HepG2 (cell line): ENCODE results near the gene MEI1. TPM values are rescaled to one million over a fixed set of nuclear protein-coding genes. Genes with fewer than 3 reads are reported as not detected.

ENCODE experiments used
- ARNT ChIP-seq: fragments of 450-650 bp; IDR thresholded peaks from 2 replicates; pipeline ENCODE4 v1.6.1; 2017
- ATRX ChIP-seq: sonication (generic); formaldehyde crosslinking; IDR thresholded peaks from 2 replicates; pipeline ENCODE4 v1.4.0; 2020; ENCODE audit warnings: missing genetic modification reagents, borderline replicate concordance
- FOSL2 ChIP-seq: sonication (generic); formaldehyde crosslinking; IDR thresholded peaks from 2 replicates; pipeline ENCODE4 v1.4.0; 2020; ENCODE audit warnings: missing genetic modification reagents
- NCOA5 ChIP-seq: sonication (generic); formaldehyde crosslinking; IDR thresholded peaks from 2 replicates; pipeline ENCODE4 v1.4.0; 2020; ENCODE audit warnings: missing genetic modification reagents
- RAD21 ChIP-seq: fragments of 450-650 bp; formaldehyde crosslinking; IDR thresholded peaks from 2 replicates; pipeline ENCODE4 v1.5.0; 2020; ENCODE audit warnings: mild to moderate bottlenecking
- SP140L ChIP-seq: sonication (generic); formaldehyde crosslinking; IDR thresholded peaks from 2 replicates; pipeline ENCODE4 v1.4.0; 2020; ENCODE audit warnings: missing genetic modification reagents, borderline replicate concordance
- SP5 ChIP-seq: IDR thresholded peaks from 2 replicates; pipeline ENCODE4 v1.6.1; 2016; ENCODE audit warnings: low read depth, borderline replicate concordance
- TARDBP ChIP-seq: sonication (generic); formaldehyde crosslinking; IDR thresholded peaks from 2 replicates; pipeline ENCODE4 v1.8.0; 2022; ENCODE audit warnings: mild to moderate bottlenecking, missing genetic modification reagents
- ZNF615 ChIP-seq: sonication (generic); formaldehyde crosslinking; IDR thresholded peaks from 2 replicates; pipeline ENCODE4 v1.5.0; 2020; ENCODE audit warnings: mild to moderate bottlenecking, missing genetic modification reagents, borderline replicate concordance
- ZNF850 ChIP-seq: sonication (generic); formaldehyde crosslinking; conservative IDR thresholded peaks from 2 replicates; pipeline ENCODE4 v1.9.0; 2021; ENCODE audit warnings: mild to moderate bottlenecking, missing genetic modification reagents
- polyA plus RNA-seq, 8 experiments: library from polyadenylated mRNA; depleted of rRNA in 3 of 8; stranded (reverse) in 7 of 8; unstranded in 1 of 8; fragments of >200 nt; fragmentation: Illumina TruSeq in 4 of 8; extraction: Trizol in 4 of 8; gene quantifications; 2 replicates each; pipeline versions ENCODE4 v1.2.1 to v1.2.3, GENCODE V29; 2011 to 2016; ENCODE audit warnings: low read depth in 4 of 8, missing spikeins in 1 of 8, mixed read lengths in 1 of 8; ENCODE audit not compliant: insufficient read depth in 1 of 8
- total RNA-seq, 5 experiments: library from RNA; depleted of rRNA; stranded (reverse); fragments of >200 nt; fragmentation: Illumina TruSeq; extraction: Trizol; gene quantifications; 2 replicates each; pipeline ENCODE4 v1.2.3, GENCODE V29; 2016; ENCODE audit warnings: low read depth in 1 of 5
- TF ChIP-seq, protein P1 (sequence below): sonication (generic); formaldehyde crosslinking; IDR thresholded peaks from 2 replicates; pipeline ENCODE4 v1.4.0; 2020; ENCODE audit warnings: missing genetic modification reagents, mild to moderate bottlenecking, borderline replicate concordance
- TF ChIP-seq, protein P2 (sequence below): sonication (generic); formaldehyde crosslinking; IDR thresholded peaks from 2 replicates; pipeline ENCODE4 v1.9.0; 2021; ENCODE audit warnings: missing genetic modification reagents, borderline replicate concordance
- TF ChIP-seq, protein P3 (sequence below): sonication (generic); formaldehyde crosslinking; IDR thresholded peaks from 2 replicates; pipeline ENCODE4 v1.4.0; 2020; ENCODE audit warnings: missing genetic modification reagents
- TF ChIP-seq, protein P4 (sequence below): sonication (generic); formaldehyde crosslinking; conservative IDR thresholded peaks from 2 replicates; pipeline ENCODE4 v1.4.0; 2020; ENCODE audit warnings: missing genetic modification reagents
- TF ChIP-seq, protein P5 (sequence below): sonication (generic); formaldehyde crosslinking; conservative IDR thresholded peaks from 2 replicates; pipeline ENCODE4 v1.8.0; 2022; ENCODE audit warnings: low read depth, missing genetic modification reagents

MEI1 gene
- total and polyA plus RNA-seq, 2 of the 13 experiments (the other 11 are each of a cell fraction or from before 2014, with no cell fraction given), result 0.75 to 1.9 TPM

DNA sequence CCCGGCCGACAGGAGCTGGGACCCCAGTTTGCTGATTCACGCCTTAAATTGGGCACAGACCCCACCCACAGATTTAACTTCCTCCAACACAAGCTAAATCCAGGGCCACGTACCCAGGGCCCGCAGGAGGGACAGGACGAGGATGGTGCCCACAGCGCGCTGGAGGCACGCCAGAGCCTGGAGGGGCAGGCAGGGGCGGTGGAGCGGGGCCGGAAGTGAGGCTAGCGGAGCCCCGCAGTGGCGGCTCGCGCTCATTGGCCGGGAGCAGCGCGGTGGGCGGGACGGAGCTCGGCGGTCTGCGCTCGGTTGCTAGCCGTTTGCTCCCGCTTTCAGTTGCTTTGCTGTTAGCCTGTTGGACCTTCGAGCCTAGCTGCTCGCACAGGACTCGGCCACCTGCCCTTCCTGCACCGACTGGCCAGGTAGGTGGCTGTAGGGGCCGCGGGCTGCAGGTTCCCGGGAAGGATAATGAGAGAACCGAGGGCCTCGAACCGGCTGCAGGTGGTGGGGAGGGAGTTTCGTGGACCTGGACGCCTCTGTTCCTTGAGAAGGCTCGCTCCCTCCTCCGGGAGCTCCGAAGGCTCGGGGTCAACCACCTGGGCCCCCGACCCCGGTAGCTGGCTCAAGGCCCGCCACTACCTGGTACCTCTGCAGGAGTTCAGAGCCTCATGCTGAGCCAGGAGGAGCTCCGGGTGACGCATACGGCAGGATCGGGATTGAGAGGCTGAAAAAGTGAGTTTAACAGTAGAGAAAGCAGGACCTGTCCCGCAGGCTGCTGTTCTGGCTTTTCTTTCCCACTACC lies 101.2 kb downstream of the MEI1 start, which contains the start of gene CCDC134 (continued):
- TF ChIP-seq, protein P1, sequence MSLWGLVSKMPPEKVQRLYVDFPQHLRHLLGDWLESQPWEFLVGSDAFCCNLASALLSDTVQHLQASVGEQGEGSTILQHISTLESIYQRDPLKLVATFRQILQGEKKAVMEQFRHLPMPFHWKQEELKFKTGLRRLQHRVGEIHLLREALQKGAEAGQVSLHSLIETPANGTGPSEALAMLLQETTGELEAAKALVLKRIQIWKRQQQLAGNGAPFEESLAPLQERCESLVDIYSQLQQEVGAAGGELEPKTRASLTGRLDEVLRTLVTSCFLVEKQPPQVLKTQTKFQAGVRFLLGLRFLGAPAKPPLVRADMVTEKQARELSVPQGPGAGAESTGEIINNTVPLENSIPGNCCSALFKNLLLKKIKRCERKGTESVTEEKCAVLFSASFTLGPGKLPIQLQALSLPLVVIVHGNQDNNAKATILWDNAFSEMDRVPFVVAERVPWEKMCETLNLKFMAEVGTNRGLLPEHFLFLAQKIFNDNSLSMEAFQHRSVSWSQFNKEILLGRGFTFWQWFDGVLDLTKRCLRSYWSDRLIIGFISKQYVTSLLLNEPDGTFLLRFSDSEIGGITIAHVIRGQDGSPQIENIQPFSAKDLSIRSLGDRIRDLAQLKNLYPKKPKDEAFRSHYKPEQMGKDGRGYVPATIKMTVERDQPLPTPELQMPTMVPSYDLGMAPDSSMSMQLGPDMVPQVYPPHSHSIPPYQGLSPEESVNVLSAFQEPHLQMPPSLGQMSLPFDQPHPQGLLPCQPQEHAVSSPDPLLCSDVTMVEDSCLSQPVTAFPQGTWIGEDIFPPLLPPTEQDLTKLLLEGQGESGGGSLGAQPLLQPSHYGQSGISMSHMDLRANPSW, result 0 out of 2 replicates have a peak, but pooled peaks have one; percentile 92
- TF ChIP-seq ZNF850 (CRISPR knock-in tag), result 0 out of 2 replicates have a peak, but pooled peaks have one; percentile 46
- TF ChIP-seq, protein P2, sequence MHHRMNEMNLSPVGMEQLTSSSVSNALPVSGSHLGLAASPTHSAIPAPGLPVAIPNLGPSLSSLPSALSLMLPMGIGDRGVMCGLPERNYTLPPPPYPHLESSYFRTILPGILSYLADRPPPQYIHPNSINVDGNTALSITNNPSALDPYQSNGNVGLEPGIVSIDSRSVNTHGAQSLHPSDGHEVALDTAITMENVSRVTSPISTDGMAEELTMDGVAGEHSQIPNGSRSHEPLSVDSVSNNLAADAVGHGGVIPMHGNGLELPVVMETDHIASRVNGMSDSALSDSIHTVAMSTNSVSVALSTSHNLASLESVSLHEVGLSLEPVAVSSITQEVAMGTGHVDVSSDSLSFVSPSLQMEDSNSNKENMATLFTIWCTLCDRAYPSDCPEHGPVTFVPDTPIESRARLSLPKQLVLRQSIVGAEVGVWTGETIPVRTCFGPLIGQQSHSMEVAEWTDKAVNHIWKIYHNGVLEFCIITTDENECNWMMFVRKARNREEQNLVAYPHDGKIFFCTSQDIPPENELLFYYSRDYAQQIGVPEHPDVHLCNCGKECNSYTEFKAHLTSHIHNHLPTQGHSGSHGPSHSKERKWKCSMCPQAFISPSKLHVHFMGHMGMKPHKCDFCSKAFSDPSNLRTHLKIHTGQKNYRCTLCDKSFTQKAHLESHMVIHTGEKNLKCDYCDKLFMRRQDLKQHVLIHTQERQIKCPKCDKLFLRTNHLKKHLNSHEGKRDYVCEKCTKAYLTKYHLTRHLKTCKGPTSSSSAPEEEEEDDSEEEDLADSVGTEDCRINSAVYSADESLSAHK (CRISPR knock-in tag), result no peak
- TF ChIP-seq, protein P3, sequence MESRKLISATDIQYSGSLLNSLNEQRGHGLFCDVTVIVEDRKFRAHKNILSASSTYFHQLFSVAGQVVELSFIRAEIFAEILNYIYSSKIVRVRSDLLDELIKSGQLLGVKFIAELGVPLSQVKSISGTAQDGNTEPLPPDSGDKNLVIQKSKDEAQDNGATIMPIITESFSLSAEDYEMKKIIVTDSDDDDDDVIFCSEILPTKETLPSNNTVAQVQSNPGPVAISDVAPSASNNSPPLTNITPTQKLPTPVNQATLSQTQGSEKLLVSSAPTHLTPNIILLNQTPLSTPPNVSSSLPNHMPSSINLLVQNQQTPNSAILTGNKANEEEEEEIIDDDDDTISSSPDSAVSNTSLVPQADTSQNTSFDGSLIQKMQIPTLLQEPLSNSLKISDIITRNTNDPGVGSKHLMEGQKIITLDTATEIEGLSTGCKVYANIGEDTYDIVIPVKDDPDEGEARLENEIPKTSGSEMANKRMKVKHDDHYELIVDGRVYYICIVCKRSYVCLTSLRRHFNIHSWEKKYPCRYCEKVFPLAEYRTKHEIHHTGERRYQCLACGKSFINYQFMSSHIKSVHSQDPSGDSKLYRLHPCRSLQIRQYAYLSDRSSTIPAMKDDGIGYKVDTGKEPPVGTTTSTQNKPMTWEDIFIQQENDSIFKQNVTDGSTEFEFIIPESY, result no peak
- TF ChIP-seq RAD21 (CRISPR knock-in tag), result no peak; the same call in 1 of the 2 replicates
- peak; percentile 80 for TF ChIP-seq TARDBP (CRISPR knock-in tag)
- TF ChIP-seq, protein P4, sequence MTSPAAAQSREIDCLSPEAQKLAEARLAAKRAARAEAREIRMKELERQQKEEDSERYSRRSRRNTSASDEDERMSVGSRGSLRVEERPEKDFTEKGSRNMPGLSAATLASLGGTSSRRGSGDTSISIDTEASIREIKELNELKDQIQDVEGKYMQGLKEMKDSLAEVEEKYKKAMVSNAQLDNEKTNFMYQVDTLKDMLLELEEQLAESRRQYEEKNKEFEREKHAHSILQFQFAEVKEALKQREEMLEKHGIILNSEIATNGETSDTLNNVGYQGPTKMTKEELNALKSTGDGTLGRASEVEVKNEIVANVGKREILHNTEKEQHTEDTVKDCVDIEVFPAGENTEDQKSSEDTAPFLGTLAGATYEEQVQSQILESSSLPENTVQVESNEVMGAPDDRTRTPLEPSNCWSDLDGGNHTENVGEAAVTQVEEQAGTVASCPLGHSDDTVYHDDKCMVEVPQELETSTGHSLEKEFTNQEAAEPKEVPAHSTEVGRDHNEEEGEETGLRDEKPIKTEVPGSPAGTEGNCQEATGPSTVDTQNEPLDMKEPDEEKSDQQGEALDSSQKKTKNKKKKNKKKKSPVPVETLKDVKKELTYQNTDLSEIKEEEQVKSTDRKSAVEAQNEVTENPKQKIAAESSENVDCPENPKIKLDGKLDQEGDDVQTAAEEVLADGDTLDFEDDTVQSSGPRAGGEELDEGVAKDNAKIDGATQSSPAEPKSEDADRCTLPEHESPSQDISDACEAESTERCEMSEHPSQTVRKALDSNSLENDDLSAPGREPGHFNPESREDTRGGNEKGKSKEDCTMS (CRISPR knock-in tag), result no peak
- no peak for TF ChIP-seq ATRX (CRISPR knock-in tag)
- no peak for TF ChIP-seq NCOA5 (CRISPR knock-in tag)
- TF ChIP-seq SP5 (CRISPR knock-in tag), result peak; percentile 16; the same call in 1 of the 2 replicates
- peak; percentile 49 for TF ChIP-seq FOSL2 (CRISPR knock-in tag)
- TF ChIP-seq ARNT, result no peak
- no peak for TF ChIP-seq ZNF615 (CRISPR knock-in tag)
- no peak for TF ChIP-seq SP140L (CRISPR knock-in tag)
- TF ChIP-seq, protein P5, sequence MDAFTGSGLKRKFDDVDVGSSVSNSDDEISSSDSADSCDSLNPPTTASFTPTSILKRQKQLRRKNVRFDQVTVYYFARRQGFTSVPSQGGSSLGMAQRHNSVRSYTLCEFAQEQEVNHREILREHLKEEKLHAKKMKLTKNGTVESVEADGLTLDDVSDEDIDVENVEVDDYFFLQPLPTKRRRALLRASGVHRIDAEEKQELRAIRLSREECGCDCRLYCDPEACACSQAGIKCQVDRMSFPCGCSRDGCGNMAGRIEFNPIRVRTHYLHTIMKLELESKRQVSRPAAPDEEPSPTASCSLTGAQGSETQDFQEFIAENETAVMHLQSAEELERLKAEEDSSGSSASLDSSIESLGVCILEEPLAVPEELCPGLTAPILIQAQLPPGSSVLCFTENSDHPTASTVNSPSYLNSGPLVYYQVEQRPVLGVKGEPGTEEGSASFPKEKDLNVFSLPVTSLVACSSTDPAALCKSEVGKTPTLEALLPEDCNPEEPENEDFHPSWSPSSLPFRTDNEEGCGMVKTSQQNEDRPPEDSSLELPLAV (CRISPR knock-in tag), result no peak
- TF ChIP-seq, all 625 proteins: peak for 294
